Urinary bladder (tissue), 4 donors: ENCODE measurements around the gene AKAP12. TPM values are rescaled to one million over a fixed set of nuclear protein-coding genes. Genes with fewer than 3 reads are reported as not detected.

Experiments
- DNase-seq: peaks from one replicate; pipeline ENCODE4 v3.0.0-alpha.2; 2015; ENCODE audit errors: extremely low spot score
- H3K27ac ChIP-seq: one replicate; pipeline ENCODE4 v1.5.1; 2013; ENCODE audit warnings: low read depth, mild to moderate bottlenecking, moderate library complexity
- H3K36me3 ChIP-seq: one replicate; pipeline ENCODE4 v1.6.1; 2013; ENCODE audit warnings: mild to moderate bottlenecking, moderate library complexity; ENCODE audit not compliant: insufficient read depth
- H3K4me1 ChIP-seq: one replicate; pipeline ENCODE4 v1.6.1; 2013; ENCODE audit warnings: mild to moderate bottlenecking, moderate library complexity; ENCODE audit not compliant: insufficient read depth
- H3K4me3 ChIP-seq: one replicate; pipeline ENCODE4 v1.5.1; 2013; ENCODE audit warnings: low read depth, low read length
- WGBS: extraction: QIAGEN DNeasy Blood & Tissue Kit; methylation state at CpG from one replicate; pipeline ENCODE4 v1.1.7; 2013; 5-methylcytosine and 5-hydroxymethylcytosine counted together
- polyA plus RNA-seq: library from polyadenylated mRNA; stranded (reverse); fragments of 200-250 nt; gene quantifications from one replicate; pipeline ENCODE4 v1.2.3, GENCODE V29; 2013
- total RNA-seq: library from RNA; depleted of rRNA; stranded (reverse); fragments of >200 nt; gene quantifications from one replicate; pipeline ENCODE4 v1.2.3, GENCODE V29; 2014
- donor health status: healthy with polysubstance abuse.
- donor health status: healthy.

Gene AKAP12
- total and polyA plus RNA-seq, 2 donors: 43.3 to 226 TPM

DNA sequence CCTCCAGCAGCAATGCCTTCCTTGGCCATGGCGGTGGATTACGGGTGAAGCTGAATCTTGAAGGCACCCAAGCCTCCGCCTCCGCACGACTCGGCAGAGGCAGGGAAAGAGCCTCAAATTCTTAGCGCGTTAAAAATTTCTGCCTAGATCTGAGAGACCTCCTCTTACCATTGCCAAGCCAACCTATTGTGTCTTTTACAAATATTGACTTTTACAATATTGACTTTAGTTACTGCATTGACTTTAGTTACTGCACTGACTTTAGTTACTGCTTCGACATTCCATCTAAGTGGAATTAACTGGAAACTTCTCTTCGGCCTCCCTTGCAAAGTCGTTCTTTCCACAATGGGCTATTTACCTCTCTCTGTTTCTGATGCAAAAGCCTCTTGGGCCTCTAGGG, 13.8 kb upstream of the AKAP12 start:
- H3K27ac ChIP-seq: no peak overlapping the region
- H3K36me3 ChIP-seq: no peaks in the 10 kb centered on the region
- WGBS: 93% methylated on average over 11 of the region's 11 CpGs
- no peak overlapping the region for H3K4me3 ChIP-seq
- no peaks in the 10 kb centered on the region for H3K4me1 ChIP-seq
- DNase-seq: no peak

DNA sequence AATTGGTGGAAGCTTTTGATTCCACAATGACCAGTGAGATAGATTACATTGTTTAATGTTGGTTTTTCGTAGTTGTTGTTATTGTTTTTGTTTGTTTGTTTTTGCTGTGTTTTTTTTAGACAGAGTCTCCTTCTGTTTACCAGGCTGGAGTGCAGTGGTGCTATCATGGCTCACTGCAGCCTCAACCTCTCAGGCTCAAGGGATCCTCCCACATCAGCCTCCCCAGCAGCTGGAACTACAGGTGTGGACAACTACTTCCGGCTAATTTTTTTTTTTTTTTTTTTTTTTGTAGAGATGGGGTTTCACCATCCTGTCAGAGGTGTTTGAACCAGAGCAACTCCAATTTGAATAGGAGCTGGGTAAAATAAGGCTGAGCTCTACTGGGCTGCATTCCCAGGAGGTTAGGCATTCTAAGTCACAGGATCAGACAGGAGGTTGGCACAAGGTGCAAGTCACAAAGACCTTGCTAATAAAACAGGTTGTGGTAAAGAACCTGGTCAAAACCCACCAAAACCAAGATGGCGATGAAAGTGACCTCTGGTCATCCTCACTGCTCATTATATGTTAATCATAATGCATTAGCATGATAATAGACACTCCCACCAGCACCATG, 10.9 kb upstream of the AKAP12 start:
- Histone ChIP-seq H3K4me3 (no peak overlapping the region), H3K36me3 (no peaks in the 10 kb centered on the region), H3K27ac (no peak overlapping the region), H3K4me1 (no peaks in the 10 kb centered on the region)
- WGBS: 94% methylated on average over 3 of the region's 3 CpGs
- DNase-seq: no peak

DNA sequence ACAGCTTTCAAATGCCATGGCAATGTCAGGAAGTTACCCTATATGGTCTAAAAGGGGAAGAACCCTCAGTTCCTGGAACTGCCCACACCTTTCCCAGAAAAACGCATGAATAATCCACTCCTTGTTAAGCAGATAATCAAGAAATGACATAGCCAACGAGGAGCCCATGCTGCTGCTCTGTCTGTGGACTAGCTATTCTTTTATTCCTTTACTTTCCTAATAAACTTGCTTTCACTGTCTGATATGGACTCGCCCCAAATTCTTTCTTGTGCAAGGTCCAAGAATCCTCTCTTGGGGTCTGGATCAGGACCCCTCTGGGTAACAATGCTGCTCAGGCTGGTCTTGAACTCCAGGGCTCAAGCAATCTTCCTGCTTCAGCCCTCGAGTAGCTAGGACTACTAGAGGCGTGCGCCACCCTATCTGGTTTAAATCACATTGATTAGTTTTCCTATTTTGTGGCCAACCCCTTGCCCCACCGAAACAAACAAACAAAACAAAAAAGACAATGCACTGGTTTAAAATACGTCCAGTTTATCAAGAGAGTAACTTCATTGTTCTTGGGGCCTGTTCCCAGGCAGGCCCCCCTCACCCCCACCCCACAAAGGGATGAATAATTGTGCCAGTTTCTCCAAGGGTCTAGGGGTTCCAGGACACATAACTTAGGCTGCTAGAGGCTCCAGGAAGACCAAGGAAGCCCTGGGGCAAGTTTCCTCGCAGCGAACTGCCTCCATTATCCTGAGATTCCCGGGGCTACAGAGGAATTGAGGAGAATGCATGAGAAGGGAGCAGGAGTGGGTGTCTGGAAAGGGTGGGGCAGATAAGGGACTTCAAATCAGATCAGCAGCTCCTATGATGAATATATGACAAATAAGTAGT, 10.1 kb upstream of the AKAP12 start:
- H3K4me1 ChIP-seq: no peaks in the 10 kb centered on the region
- no peaks in the 10 kb centered on the region for H3K36me3 ChIP-seq
- DNase-seq: no peak
- no peak overlapping the region for H3K27ac ChIP-seq
- 86% methylated on average over 11 of the region's 11 CpGs for WGBS
- H3K4me3 ChIP-seq: no peak overlapping the region

DNA sequence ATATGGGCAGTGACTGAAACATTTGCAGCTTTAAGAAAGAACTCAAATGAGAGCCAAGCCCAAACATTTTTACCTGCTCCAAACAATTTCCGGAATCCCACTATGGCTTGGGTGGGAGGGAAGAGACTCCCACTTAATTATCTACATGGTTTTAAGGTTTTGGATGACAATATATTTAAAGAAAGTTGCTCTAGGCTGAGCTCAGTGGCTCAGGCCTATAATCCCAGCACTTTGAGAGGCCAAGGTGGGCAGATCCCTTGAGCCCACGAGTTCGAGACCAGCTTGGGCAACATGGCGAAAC, 9.5 kb upstream of the AKAP12 start:
- 97% methylated on average over 4 of the region's 4 CpGs for WGBS
- no peak overlapping the region for H3K4me3 ChIP-seq
- DNase-seq: no peak
- no peaks in the 10 kb centered on the region for H3K4me1 ChIP-seq
- H3K27ac ChIP-seq: no peak overlapping the region
- no peaks in the 10 kb centered on the region for H3K36me3 ChIP-seq

DNA sequence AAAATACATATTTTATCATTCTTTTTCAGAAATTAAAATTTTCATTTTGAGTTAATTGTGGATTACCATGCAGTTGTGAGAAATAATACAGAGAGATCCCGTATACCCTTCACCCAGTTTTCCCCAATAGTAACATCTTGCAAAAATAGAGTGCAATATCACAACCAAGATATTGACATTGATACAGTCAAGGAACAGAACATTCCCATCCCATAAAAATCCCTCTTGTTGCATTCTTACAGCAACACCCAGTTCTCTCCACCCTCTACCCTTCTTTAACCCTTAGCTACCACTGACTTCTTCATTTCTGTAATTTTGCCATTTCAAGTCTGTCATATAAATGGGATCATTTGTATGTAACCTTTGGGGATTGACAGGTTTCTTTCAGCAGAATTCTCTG, 6.9 kb upstream of the AKAP12 start:
- DNase-seq: no peak
- Histone ChIP-seq H3K4me3 (no peak overlapping the region), H3K4me1 (no peaks in the 10 kb centered on the region), H3K36me3 (no peaks in the 10 kb centered on the region), H3K27ac (no peak overlapping the region)
- WGBS: 57% methylated on average over 1 of the region's 1 CpG

DNA sequence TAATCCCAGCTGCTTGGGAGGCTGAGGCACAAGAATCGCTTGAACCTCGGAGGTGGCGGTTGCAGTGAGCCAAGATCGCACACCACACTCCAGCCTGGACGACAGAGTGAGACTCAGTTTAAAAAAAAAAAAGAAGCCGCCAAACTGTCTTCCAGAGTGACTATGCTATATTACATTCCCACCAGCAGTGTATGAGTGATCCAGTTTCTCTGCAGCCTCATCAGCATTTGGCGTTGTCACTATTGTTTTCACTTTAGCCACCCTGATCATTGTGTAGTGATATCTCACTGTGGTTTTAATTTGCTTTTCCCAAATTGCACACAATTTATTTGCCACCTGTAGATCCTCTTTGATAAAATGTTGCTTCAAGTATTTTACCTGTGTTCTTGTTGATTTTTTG, 6.0 kb upstream of the AKAP12 start:
- no peak for DNase-seq
- Histone ChIP-seq H3K27ac (no peak overlapping the region), H3K36me3 (no peaks in the 10 kb centered on the region), H3K4me3 (no peak overlapping the region), H3K4me1 (no peaks in the 10 kb centered on the region)
- WGBS: 94% methylated on average over 7 of the region's 7 CpGs

DNA sequence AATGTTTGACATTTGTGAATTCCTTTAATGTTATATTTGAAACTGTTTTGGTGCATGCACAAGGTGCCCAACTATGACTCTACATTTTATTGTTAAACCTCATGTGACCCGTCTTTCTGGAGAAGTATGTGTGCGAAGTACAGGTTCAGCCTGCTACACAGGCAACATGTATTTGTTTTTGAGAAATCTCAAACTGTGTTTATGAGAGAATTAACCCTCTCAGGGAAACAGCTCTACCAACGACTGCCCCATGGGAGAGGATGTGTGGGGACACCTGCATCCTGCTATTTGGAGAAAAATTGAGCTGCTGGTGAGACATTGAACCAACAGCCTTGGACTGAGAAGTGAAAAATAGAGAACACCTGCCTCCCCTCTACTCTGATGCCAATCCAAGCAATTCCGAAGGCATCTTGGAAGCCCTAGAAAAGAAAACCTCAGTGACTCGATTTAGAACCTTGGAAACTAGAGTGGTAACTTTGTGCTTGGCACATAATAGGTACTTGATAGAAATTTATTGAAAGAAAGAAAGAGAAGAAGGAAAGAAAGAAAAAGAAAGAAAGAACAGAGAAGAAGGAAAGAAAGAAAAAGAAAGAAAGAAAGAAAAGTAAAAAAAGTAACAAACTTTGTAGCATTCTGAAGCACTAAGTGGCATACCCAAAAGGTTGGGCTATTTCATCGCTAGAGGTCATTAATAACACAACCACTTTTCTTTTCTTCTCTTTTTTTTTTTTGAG, 2.9 kb upstream of the AKAP12 start:
- Histone ChIP-seq H3K4me3 (no peak overlapping the region), H3K4me1 (no peaks in the 10 kb centered on the region), H3K27ac (no peak overlapping the region), H3K36me3 (no peaks in the 10 kb centered on the region)
- no peak for DNase-seq
- WGBS: 84% methylated on average over 6 of the region's 6 CpGs

DNA sequence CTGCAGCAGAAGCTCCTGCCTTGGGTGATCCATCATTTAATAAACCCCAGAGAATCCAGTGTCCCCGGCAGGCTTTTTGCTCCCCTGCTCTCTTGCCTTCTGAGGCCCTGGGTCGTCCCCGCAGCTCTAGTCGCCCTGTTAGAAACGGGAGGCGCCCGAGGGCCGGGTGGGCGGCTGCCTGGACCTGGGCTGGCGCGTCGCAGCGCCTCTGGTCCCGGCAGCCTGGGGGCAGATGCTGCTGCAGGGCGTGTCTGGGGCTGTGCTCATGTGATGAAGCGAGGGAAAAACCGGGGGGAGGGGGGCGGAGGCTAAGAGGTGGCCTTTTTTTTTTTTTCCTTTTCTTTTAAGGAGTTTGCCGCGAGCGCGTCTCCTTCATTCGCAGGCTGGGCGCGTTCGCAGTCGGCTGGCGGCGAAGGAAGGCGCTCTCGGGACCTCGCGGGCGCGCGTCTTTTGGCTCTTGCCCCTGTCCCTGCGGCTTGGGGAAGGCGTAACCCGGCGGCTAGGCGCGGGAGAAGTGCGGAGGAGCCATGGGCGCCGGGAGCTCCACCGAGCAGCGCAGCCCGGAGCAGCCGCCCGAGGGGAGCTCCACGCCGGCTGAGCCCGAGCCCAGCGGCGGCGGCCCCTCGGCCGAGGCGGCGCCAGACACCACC, 394 bp downstream of the AKAP12 start:
- no peaks in the 10 kb centered on the region for H3K4me1 ChIP-seq
- no peaks in the 10 kb centered on the region for H3K36me3 ChIP-seq
- under 1% methylated on average over 60 of the region's 60 CpGs for WGBS
- H3K27ac ChIP-seq: peak overlapping the region; percentile 94
- DNase-seq: peak; percentile 70
- peak overlapping the region; percentile 80 for H3K4me3 ChIP-seq

DNA sequence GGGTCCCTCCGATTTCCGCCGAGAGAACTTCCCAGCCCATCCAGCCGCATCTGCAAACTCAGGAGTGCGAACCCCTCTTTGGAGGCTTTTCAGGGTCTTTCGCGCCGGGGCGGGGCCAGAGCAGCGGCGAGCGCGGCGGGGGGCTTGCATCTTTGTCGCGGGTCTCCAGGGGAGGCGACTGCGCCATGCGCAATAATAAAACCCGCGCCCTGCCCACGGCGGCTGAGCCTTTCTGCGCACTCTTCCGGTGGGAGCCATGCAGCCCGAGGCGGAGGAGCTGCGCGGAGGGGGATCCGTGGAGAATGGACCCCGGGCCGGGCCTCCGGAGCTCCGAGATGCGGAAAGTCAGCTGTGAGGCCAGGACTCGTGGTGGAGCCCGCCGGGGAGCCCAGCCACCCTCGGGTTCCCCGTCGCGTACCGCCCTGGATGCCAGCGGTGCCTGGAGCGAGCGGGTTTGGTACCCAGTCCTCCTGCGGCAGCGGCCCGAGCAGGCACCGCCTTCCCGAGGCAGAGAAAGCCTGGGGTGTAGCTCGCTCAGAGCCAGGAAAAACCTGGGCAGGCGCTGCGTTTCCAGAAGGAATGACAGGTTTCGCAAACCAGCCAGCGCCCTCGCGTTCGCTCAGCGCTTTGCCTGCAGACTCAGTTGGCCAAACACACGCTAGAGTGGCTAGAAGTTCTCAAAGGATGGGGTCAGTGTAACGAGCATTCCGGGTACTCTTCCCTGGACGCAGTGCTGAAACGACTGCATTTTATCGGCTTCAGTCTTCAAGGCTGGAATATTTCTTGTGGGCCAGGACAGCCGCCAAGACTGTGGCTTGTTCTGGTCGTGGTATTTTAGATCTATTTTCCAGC, 1.2 kb downstream of the AKAP12 start:
- peak overlapping the region; percentile 80 for H3K4me3 ChIP-seq
- H3K36me3 ChIP-seq: no peaks in the 10 kb centered on the region
- H3K4me1 ChIP-seq: no peaks in the 10 kb centered on the region
- peak overlapping the region; percentile 92 for H3K27ac ChIP-seq
- under 1% methylated on average over 68 of the region's 68 CpGs for WGBS
- no peak for DNase-seq

DNA sequence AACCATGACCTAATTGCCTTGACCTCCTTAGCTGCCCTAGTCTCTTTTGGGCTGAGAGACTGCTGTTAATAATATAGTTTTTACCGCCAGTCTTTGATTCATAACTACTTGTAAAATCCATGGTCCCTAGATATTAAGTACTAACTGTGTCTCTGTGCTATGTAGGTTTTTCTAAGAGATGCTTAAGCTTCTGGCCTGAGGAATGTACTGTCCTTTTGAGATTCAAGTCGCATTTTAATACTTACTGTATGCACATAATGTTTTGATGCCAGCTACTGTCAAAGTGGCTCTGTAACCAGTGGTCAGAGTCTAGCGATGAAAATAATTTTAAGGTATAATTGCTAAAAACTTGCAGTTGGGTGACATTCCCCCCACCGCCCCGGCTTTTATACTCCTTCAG, 2.1 kb downstream of the AKAP12 start:
- Histone ChIP-seq H3K4me1 (no peaks in the 10 kb centered on the region), H3K27ac (no peak overlapping the region), H3K36me3 (no peaks in the 10 kb centered on the region), H3K4me3 (peak overlapping the region; percentile 80)
- 54% methylated on average over 5 of the region's 5 CpGs for WGBS
- DNase-seq: no peak

DNA sequence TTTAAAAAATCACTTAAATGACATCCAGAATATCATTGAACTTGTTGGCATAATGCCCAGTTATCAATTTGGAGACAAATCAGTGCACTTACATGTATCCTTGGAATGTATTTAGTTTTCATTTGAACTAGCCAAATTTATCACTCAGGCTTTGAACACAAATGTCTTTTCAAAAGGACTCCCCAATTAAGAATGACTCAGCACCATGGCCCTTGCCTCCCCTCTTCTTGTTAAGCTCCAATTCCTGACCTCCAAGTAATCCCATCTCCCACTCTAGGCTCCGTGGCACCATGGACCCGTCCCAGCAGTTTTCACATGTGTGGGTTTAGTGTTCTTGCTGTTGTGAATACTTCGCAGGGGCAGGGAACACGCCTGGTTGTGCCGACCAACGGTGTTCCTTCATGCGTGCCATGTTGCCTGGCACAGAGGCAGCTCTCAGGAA, 2.7 kb downstream of the AKAP12 start:
- no peak for DNase-seq
- Histone ChIP-seq H3K36me3 (no peaks in the 10 kb centered on the region), H3K27ac (no peak overlapping the region), H3K4me3 (no peak overlapping the region), H3K4me1 (no peaks in the 10 kb centered on the region)
- 77% methylated on average over 7 of the region's 7 CpGs for WGBS

DNA sequence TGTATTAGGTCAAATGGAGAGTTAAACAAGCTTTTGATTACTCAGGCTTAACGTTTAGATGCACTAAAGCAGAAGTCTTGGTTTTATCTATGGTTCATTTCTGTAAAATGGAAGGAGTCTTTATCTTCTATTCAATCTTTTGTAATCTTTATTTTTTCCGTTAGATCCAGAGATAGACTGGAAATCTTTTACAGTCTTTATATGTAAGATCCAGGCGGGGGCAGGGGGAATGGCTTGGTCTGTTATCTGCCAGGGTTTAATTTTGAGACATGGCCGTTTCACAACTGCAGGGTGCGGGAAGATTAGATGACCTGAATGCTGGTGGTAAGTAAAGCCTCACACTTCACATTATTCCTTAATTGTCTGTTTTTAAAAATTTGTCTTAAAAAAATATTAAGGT, 3.7 kb downstream of the AKAP12 start:
- no peaks in the 10 kb centered on the region for H3K36me3 ChIP-seq
- DNase-seq: no peak
- H3K4me3 ChIP-seq: no peak overlapping the region
- WGBS: 51% methylated on average over 5 of the region's 5 CpGs
- H3K27ac ChIP-seq: no peak overlapping the region
- no peaks in the 10 kb centered on the region for H3K4me1 ChIP-seq

DNA sequence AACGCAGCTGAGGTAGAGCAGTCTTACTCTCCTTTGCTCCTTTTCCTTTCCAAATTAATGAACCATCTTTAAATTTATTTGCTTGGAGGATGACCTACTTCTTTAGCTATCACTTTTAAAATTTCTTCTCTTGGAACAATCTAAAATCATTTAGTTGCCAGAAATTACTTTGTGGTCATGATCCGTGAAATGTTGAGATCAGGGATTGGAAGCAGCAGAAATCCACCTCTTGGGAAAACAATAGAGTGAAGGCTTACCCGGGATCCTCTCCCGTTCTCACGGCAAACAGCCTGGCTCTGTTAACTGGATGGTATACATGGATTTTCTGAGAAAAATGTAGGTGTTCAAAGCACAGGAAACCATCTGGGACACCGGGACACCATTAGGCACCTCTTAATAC, 7.7 kb downstream of the AKAP12 start:
- H3K4me3 ChIP-seq: no peak overlapping the region
- no peaks in the 10 kb centered on the region for H3K36me3 ChIP-seq
- no peaks in the 10 kb centered on the region for H3K4me1 ChIP-seq
- DNase-seq: no peak
- H3K27ac ChIP-seq: no peak overlapping the region
- 67% methylated on average over 6 of the region's 6 CpGs for WGBS
